ENCODE data around the gene SURF1. TPM values are rescaled to one million over a fixed set of nuclear protein-coding genes. Genes with fewer than 3 reads are reported as not detected.
A peak's percentile ranks its signal among the peaks of the same experiment; 100 is the strongest.
"Not testable (repeated sequence)": the region's sequence is repeated elsewhere in the genome, so short reads cannot be mapped to it uniquely, and the experiment has no call there.

Gene SURF1
- total RNA-seq, 4 donors from 2014 or later: 20.1 to 54.3 (median 36.3) TPM

GRCh38 chr9:133335924-133336811, 20.1 kb downstream of the SURF1 start, which contains the start of gene SURF6:
TSS of gene SURF6 (minus strand) at chr9:133336188. CDS start at chr9:133336132, 56 bp downstream.
- DNase-seq (ENCODE audit: low spot score in 2 of 2): peak; percentile 85 to 97
- intact Hi-C loops (cut with DNase I; ENCODE audit: low total_unique reads): loop anchor here (10.0 kb wide), 1 partner anchor 151 kb away; no protein-coding TSS in a partner anchor
- H3K4me3 ChIP-seq (ENCODE audit: low read depth, poor library complexity, severe bottlenecking): peak within 1 kb of the TSS; percentile 82
- no peak for TF ChIP-seq CTCF (IDR thresholded peaks at IDR 0.05)
- TF ChIP-seq POLR2A (IDR thresholded peaks at IDR 0.05): no peak
- 5 to 6% methylated on average over 32 to 55 of the region's 70 CpGs for WGBS, 2 donors

- intact Hi-C loops (cut with DNase I; ENCODE audit: low total_unique reads): loop anchor here (10.0 kb wide), 1 partner anchor 150 kb away; no protein-coding TSS in a partner anchor
- WGBS, 2 donors: 84 to 86% methylated on average over 11 of the region's 11 CpGs
- DNase-seq (ENCODE audit: low spot score in 2 of 2): peak in 1 of 2 donors; percentile 67
- not testable (repeated sequence) for H3K4me3 ChIP-seq (ENCODE audit: low read depth, poor library complexity, severe bottlenecking)
Observed at GRCh38 chr9:133334888-133335287, 21.4 kb downstream of the SURF1 start.

- no peak for TF ChIP-seq CTCF (IDR thresholded peaks at IDR 0.05)
- no peak for TF ChIP-seq POLR2A (IDR thresholded peaks at IDR 0.05)
- peak in 1 of 2 donors; percentile 61 for DNase-seq (ENCODE audit: low spot score in 2 of 2)
- H3K4me3 ChIP-seq (ENCODE audit: low read depth, poor library complexity, severe bottlenecking): no peak overlapping the region
- WGBS, 2 donors: 66 to 68% methylated on average over 6 of the region's 6 CpGs
- intact Hi-C loops (cut with DNase I; ENCODE audit: low total_unique reads): loop anchor here (10.0 kb wide), 1 partner anchor 149 kb away; no protein-coding TSS in a partner anchor
Observed at GRCh38 chr9:133334161-133334560, 22.1 kb downstream of the SURF1 start.

GRCh38 chr9:133333566-133333965, 22.7 kb downstream of the SURF1 start:
- no peak for TF ChIP-seq CTCF (IDR thresholded peaks at IDR 0.05)
- intact Hi-C loops (cut with DNase I; ENCODE audit: low total_unique reads): loop anchor here (10.0 kb wide), 1 partner anchor 149 kb away; no protein-coding TSS in a partner anchor
- peak in 1 of 2 donors; percentile 76 for DNase-seq (ENCODE audit: low spot score in 2 of 2)
- 87 to 89% methylated on average over 10 of the region's 10 CpGs for WGBS, 2 donors
- H3K4me3 ChIP-seq (ENCODE audit: low read depth, poor library complexity, severe bottlenecking): no peak overlapping the region

- peak in 1 of 2 donors; percentile 75 for DNase-seq (ENCODE audit: low spot score in 2 of 2)
- intact Hi-C loops (cut with DNase I; ENCODE audit: low total_unique reads): loop anchor here (10.0 kb wide), 1 partner anchor 148 kb away; no protein-coding TSS in a partner anchor
- WGBS, 2 donors: 93 to 98% methylated on average over 11 of the region's 11 CpGs
- no peak overlapping the region for H3K4me3 ChIP-seq (ENCODE audit: low read depth, poor library complexity, severe bottlenecking)
- no peak for TF ChIP-seq POLR2A (IDR thresholded peaks at IDR 0.05)
- no peak for TF ChIP-seq CTCF (IDR thresholded peaks at IDR 0.05)
Observed at GRCh38 chr9:133333011-133333410, 23.3 kb downstream of the SURF1 start.

GRCh38 chr9:133332381-133332730, 23.9 kb downstream of the SURF1 start:
- no peak for TF ChIP-seq CTCF (IDR thresholded peaks at IDR 0.05)
- no peak for TF ChIP-seq POLR2A (IDR thresholded peaks at IDR 0.05)
- DNase-seq (ENCODE audit: low spot score in 2 of 2): no peak
- intact Hi-C loops (cut with DNase I; ENCODE audit: low total_unique reads): loop anchor here (10.0 kb wide), 1 partner anchor 148 kb away; no protein-coding TSS in a partner anchor
- H3K4me3 ChIP-seq (ENCODE audit: low read depth, poor library complexity, severe bottlenecking): no peak overlapping the region
- WGBS, 2 donors: 87 to 90% methylated on average over 20 of the region's 20 CpGs
